Stimulated activated CD8-positive, alpha-beta memory T cell treated with anti-CD3 and anti-CD28 coated beads, Interleukin-7, amount 100 ng/mL, for 24 hours (primary cell): ENCODE data around the gene TMEM121.
A peak's percentile ranks its signal among the peaks of the same experiment; 100 is the strongest.

ENCODE experiments used
- DNase-seq: peaks from one replicate; pipeline ENCODE4 v3.0.0-alpha.2; 2020; ENCODE audit warnings: low read depth

TMEM121 gene

GRCh38 chr14:105487449-105487985 lies 38.9 kb upstream of the TMEM121 start:
- no peak for DNase-seq

GRCh38 chr14:105487986-105488777 lies 38.2 kb upstream of the TMEM121 start:
- no peak for DNase-seq

GRCh38 chr14:105488781-105489541 lies 37.4 kb upstream of the TMEM121 start:
- no peak for DNase-seq

GRCh38 chr14:105489542-105490266 lies 36.7 kb upstream of the TMEM121 start:
- peak; percentile 63 for DNase-seq

GRCh38 chr14:105490267-105490571 lies 36.2 kb upstream of the TMEM121 start:
- DNase-seq = no peak

GRCh38 chr14:105490572-105491365 lies 35.6 kb upstream of the TMEM121 start, which contains the start of gene TEDC1:
TEDC1 (plus strand) TSS chr14:105491246; CDS start chr14:105491376, 130 bp downstream.
- peak; percentile 96 for DNase-seq

- peak; percentile 82 for DNase-seq
These were observed 34.9 kb upstream of the TMEM121 start for GRCh38 chr14:105491366-105491973.

- DNase-seq = no peak
These were observed 34.1 kb upstream of the TMEM121 start for GRCh38 chr14:105492031-105492970.

GRCh38 chr14:105492971-105493871 lies 33.2 kb upstream of the TMEM121 start:
- no peak for DNase-seq

- no peak for DNase-seq
These were observed 32.3 kb upstream of the TMEM121 start for GRCh38 chr14:105493921-105494605.

- no peak for DNase-seq
These were observed 31.8 kb upstream of the TMEM121 start for GRCh38 chr14:105494606-105494929.

GRCh38 chr14:105495101-105495989 lies 31.0 kb upstream of the TMEM121 start:
- DNase-seq = no peak

GRCh38 chr14:105495990-105496830 lies 30.2 kb upstream of the TMEM121 start:
- no peak for DNase-seq

- no peak for DNase-seq
These were observed 29.4 kb upstream of the TMEM121 start for GRCh38 chr14:105496831-105497591.

GRCh38 chr14:105497671-105498429 lies 28.5 kb upstream of the TMEM121 start:
- DNase-seq = no peak
